A549 treated with Mapracorat at 1 μM for 4 hours (cell line): ENCODE data around the gene MICALL1. TPM values are rescaled to one million over a fixed set of nuclear protein-coding genes. Genes with fewer than 3 reads are reported as not detected.

Experiments
- total RNA-seq: library from RNA; stranded (reverse); fragments of 200-300 nt; extraction: Qiagen RNA extraction; gene quantifications from 5 replicates; pipeline ENCODE4 v1.2.3, GENCODE V29; 2022

MICALL1 gene, protein sequence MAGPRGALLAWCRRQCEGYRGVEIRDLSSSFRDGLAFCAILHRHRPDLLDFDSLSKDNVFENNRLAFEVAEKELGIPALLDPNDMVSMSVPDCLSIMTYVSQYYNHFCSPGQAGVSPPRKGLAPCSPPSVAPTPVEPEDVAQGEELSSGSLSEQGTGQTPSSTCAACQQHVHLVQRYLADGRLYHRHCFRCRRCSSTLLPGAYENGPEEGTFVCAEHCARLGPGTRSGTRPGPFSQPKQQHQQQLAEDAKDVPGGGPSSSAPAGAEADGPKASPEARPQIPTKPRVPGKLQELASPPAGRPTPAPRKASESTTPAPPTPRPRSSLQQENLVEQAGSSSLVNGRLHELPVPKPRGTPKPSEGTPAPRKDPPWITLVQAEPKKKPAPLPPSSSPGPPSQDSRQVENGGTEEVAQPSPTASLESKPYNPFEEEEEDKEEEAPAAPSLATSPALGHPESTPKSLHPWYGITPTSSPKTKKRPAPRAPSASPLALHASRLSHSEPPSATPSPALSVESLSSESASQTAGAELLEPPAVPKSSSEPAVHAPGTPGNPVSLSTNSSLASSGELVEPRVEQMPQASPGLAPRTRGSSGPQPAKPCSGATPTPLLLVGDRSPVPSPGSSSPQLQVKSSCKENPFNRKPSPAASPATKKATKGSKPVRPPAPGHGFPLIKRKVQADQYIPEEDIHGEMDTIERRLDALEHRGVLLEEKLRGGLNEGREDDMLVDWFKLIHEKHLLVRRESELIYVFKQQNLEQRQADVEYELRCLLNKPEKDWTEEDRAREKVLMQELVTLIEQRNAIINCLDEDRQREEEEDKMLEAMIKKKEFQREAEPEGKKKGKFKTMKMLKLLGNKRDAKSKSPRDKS
- total RNA-seq: 16.7 to 20.2 TPM (median 18.6 TPM) in 5 replicates

DNA sequence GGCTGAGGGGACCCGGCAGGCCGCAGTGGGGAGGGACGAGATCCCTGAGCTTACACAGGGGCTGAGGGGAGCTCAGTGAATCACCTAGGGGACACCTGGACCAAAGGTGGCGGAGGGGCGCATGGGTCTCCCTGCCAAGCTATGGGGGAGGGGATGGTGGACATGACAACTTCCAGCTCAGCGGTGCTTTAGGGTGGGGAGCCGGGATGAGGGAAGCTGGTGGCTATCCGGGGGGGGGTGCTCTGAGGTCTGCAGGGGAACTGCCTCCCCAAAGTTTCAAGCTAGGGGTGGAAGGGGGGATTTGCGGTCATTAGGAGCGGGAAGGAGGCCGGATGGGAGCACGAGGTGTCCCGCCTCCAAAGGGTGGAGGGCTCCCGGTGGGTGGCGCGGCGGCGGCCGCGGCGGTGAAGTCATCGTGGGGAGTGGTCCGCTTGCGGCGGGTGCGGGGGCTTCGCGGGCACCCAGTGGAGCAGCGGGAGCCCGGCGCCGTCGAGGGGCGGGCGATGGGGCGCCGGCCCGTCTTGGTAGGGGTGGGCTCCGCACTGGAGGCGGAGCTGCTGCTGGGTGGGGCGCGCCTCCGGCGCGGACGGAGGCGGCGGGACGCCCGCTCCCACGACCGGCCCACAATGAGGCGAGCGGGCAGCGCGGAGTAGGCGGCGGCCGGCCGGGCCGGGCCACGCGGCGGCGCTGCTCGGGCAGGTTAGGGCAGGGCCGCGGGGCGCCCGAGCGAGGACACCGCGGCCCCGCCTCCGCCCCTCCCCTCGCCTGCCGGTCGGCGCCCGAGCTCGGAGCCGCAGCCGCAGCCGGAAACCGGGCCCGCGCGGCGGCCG, at the start of gene MICALL1:
Gene MICALL1 (plus strand): TSS at position 764 of the 830 bp plus-strand sequence. CDS start 126 bp downstream, outside the sequence.

DNA sequence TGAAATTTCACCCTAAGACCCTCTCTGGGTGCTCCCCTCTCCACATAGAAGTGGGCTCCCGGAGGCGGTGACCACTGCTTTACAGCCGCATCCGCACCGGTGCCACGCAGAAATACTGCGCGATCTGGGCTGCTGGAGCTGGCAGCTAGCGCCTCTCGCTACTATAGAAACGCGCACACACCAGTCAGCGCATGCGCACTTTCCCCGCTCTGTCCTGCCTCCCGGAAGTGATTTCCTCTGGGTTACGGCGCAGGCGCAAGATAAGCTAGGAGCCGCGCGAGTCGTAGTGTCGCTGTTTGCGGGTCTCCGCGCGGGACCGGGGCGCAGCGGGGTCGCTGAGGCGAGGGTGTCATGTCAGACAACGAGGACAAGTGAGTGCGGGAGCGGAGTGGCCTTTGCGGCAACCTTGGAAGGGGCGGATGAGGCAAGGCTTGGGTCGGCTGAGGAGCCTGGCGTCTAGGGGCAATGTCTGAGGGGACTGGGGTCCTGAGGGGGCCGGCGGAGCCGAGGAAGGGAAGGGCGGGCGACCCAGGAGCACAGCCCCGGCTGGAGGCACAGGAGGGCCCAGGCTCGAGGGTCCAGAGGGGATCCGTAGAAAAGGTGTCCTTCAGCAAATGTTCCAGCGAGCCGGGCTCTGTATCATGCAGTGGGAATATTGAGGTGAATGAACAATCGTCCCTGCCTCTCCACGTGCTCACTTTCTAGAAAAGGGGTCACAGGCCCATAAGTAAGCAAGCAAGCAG, 47.5 kb downstream of the MICALL1 start, which contains the start of the genes C22orf23 and POLR2F:
Gene C22orf23 (minus strand): TSS at position 165 of the 743 bp plus-strand sequence. CDS start 452 bp downstream, outside the sequence.
Gene POLR2F (plus strand): TSS at position 263 of the 743 bp plus-strand sequence. CDS start 89 bp downstream, at position 352.

DNA sequence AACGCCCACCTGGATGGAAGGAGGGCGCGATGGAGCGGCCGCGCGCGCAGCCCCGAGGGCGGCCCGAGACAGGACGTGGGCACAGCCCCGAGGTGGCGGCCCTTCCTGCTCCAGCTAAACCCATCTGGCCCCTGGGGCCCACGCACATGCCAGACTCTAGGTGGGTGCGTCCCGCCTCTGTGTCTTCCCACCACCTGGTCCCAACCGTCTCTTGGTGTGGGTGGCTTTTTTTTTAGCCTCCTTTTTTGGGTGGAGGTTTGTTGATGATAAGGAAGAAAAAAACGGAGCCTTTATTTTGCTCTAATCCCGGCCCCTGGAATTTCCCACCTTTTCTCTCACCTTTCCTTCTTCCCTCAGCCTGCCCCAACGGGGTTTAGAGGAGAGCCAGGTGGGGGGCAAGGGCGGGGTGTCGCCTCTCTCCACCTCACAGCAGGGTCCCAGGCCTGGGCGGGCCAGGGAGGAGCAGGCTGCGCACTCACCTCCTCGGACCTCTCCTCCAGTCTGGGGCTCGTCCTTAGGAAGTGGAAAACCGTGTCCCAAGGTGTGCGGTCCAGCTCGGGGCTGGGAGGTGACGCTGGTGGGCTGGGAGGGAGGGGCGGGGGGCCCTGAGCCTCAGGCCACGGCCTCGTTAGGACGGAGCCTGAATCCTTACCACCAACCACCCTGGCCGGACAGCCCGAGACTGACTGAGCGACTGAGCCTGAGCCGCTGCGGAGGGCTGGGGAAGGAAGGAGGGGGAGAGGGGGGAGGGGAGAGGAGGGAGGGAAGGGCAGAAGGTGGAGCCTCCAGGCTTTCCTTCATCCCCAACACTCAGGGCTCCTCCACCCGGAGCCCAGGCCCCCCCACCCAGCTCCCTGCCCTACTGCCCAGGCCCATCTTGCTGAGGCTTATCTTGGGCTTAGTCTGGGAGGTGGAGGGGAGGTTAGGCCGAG, 78.0 kb downstream of the MICALL1 start, which contains the start of gene SOX10:
Gene SOX10 (minus strand): TSS at position 696 of the 932 bp plus-strand sequence. CDS start 771 bp downstream, outside the sequence.

Other genes starting within 250 kb of the MICALL1 start
- gene PDXP, start 247.6 kb upstream of the MICALL1 start, total RNA-seq: 12.9 to 18.7 TPM (median 16.5 TPM) in 5 replicates
- gene LGALS1, start 230.7 kb upstream of the MICALL1 start, total RNA-seq: 1,243 to 1,361 TPM (median 1,330 TPM) in 5 replicates
- gene NOL12, start 220.0 kb upstream of the MICALL1 start, total RNA-seq: 23.9 to 30.7 TPM (median 26.6 TPM) in 5 replicates
- 26.5 to 37.8 TPM (median 33.8 TPM) in 5 replicates for gene TRIOBP, start 209.2 kb upstream of the MICALL1 start, total RNA-seq
- gene GCAT, start 98.4 kb upstream of the MICALL1 start, total RNA-seq: 2.7 to 3.8 TPM (median 3.0 TPM) in 5 replicates
- gene GALR3, start 82.9 kb upstream of the MICALL1 start, total RNA-seq: not detected in 5 replicates
- 18.1 to 25.4 TPM (median 21.6 TPM) in 5 replicates for gene ANKRD54, start 62.0 kb upstream of the MICALL1 start, total RNA-seq
- 264 to 287 TPM (median 275 TPM) in 5 replicates for gene EIF3L, start 56.9 kb upstream of the MICALL1 start, total RNA-seq
- 0.13 to 0.30 TPM (median 0.26 TPM) in 5 replicates for gene C22orf23, start 47.3 kb downstream of the MICALL1 start, total RNA-seq
- 118 to 139 TPM (median 126 TPM) in 5 replicates for gene POLR2F, start 47.4 kb downstream of the MICALL1 start, total RNA-seq
- gene SOX10, start 78.3 kb downstream of the MICALL1 start, total RNA-seq: not detected in 5 replicates
- 10.6 to 12.2 TPM (median 11.9 TPM) in 5 replicates for gene PICK1, start 151.1 kb downstream of the MICALL1 start, total RNA-seq
- not detected in 5 replicates for gene SLC16A8, start 177.9 kb downstream of the MICALL1 start, total RNA-seq
- 4.7 to 7.8 TPM (median 6.8 TPM) in 5 replicates for gene BAIAP2L2, start 204.4 kb downstream of the MICALL1 start, total RNA-seq